ENCODE measurements around the gene ABTB1. TPM values are rescaled to one million over a fixed set of nuclear protein-coding genes. Genes with fewer than 3 reads are reported as not detected.
"Not testable (repeated sequence)": the region's sequence is repeated elsewhere in the genome, so short reads cannot be mapped to it uniquely, and the experiment has no call there.

ABTB1 gene
- total RNA-seq, 1 donor from 2014 or later, result 8.5 TPM

DNA sequence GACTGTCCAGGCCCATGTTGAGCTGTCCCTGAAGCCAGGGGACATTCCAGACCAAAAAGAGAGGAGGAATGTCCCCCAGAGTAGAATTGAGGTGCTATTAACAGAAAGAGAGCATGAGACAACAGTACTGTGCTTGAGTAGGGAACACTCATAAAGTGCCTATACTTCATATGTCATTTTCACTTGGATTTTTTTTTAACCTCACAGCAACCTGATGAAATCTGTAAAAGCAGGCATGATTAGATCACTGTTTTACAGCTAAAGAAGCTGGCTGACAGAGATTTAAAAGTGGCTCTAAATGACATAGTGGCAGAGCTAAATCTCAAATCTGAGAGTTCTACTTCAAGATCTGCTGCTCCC, 24.9 kb upstream of the ABTB1 start:
- DNase-seq (ENCODE audit: low read depth in 2 of 2), result no peak

DNA sequence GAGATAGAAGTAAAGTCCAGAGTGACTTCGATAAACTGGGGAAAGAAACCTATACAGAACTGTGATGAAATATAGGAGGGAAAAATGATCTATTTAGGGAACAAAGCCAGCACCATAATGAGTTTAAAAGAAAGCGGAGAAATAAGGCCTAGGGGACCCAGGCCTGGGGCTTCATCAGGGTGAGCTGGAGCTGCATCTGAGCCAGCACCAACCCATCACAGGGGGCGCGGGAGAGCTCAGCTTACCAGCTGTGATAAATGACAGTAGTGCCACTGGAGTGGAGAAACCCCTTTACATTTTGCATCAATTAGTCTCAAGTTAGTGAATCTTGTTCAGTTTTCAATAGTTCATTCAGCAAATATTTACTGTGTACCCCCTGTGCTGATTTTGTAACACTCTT, 22.5 kb upstream of the ABTB1 start:
- no peak for DNase-seq (ENCODE audit: low read depth in 2 of 2)

DNA sequence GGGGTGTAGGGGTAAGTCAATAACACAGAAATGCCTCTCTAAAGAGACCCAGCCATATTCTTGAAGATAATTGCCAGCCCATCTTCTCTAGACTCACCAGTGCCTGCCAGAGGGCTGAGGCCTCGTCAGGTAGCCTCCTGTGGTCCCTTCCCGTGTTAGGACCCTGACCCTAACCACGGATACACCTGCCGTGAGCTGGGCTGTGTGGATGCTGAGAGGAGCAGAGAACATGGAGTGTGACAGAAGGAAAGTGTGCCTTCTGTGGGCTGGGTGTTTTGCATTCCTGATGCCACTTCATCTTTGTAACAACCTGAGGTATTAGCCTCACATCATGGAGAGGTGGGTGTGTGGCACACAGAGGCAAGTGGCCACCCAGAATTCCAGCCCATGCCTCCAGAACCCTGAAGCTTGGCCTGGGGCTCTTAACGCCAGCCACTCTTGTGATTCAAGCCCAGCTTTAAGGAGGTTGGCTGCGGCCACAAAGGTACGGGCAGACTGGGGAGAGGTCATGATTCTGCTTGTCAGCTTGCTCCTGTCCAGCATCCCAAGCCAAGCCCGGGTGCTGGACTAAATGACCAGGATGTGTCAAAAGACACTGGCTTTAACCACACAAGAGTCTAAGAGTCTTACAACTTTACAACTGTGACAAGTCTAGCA, 21.1 kb upstream of the ABTB1 start:
- no peak for DNase-seq (ENCODE audit: low read depth in 2 of 2)

DNA sequence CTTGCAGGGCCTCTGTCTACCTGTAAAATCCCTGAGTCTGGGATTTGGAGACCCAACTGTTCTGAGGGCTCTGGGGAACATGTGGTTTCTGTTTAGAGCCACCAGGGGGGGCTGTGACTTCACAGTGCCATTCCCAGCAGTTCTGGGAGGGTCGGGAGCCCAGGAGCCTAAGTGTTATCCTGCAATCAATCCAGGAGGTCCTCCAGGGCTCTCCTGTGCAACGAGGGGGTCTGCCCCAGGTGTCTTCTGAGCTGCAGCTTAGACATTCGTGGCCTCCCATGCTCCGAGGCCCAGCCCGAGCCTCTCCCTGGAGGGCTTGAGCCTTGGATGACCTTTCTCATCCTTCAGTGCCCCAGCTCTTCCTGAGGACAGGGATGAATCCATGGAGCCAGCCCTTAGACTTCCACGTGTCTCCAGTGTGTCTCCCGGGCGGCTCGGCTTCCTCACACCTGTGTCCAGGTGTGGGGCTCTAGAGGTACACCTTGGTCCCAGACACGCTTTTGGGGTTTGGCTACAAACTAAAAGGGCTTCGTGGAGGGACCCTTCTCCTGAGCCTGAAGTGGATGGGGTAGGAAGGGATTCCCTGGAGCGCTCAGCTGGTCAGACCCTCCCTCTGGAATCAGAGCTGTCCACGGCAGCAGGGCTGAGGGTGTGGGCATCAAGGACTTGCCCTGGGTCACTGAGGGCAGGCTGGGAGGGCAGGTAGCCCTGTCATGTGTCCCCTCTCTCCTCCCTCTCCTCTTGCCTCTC, 20.3 kb upstream of the ABTB1 start:
- peak; percentile 62 to 76 for DNase-seq (ENCODE audit: low read depth in 2 of 2)

DNA sequence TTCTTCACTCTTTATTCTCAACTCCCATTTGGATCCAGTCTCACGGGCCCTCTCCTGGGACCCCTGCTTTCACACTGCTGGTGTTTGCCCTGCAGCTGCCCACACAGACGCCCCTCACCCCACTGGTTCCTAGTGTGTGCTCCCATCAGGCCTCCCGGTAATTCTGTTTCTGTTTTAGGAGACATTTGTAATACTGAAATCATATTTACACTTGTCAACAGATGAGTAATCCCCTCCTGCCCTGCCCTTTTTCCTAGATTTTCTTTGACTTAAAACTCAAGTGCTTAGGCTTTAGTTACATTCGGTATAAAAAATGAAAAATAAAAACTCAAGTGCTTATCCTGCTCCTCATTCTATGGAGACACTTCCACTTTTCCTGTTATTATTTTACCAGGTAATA, 18.4 kb upstream of the ABTB1 start:
- DNase-seq (ENCODE audit: low read depth in 2 of 2), result no peak

DNA sequence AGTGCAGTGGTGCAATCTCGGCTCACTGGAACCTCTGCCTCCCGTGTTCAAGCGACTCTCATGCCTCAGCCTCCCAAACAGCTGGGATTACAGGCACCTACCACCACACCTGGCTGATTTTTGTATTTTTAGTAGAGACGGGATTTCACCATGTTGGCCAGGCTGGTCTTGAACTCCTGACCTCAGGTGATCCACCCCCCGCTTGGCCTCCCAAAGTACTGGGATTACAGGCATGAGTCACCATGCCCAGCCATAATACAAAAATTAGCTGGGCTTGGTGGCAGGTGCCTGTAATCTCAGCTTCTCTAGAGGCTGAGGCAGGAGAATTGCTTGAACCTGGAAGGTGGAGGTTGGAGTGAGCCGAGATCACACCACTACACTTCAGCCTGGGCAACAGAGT, 17.8 kb upstream of the ABTB1 start:
- not testable (repeated sequence) for DNase-seq (ENCODE audit: low read depth in 2 of 2)

DNA sequence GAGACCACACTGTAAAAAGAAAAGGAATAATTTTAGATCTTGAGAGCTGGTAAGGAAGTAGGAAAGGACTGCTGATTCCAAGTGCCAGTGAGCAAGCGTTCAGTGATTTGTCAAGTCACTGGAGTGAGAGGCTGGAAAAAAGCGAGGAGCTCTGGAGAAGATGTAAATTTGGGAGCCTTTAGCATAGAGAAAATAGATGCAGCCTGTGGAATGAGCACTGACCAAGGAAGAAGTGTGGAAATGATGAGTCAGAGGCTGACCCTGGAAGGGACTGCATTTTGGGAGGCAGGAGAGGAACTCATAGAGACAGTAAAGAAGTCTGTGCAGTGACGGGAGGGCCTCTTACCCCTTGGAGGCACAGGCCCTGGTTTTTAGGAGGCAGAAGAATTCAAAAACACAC, 17.1 kb upstream of the ABTB1 start:
- DNase-seq (ENCODE audit: low read depth in 2 of 2), result no peak

DNA sequence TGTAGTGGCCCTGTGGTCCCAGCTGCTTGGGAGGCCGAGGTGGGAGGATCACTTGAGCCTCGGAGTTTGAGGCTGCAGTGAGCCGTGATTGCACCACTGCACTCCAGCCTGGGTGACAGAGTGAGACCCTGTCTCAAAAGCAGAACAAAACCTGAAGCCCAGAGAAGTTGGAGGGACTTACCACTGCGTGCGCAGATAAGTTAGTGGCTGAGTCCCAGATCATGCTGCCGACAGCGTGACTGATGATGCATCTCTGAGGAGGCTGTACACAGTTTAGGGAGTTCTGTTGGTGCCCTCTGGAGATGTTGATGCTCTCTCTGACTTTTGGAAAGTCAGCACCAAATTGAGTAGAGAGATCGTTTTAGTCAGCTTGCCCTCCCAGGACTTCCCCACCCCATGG, 15.8 kb upstream of the ABTB1 start:
- DNase-seq (ENCODE audit: low read depth in 2 of 2), result no peak

DNA sequence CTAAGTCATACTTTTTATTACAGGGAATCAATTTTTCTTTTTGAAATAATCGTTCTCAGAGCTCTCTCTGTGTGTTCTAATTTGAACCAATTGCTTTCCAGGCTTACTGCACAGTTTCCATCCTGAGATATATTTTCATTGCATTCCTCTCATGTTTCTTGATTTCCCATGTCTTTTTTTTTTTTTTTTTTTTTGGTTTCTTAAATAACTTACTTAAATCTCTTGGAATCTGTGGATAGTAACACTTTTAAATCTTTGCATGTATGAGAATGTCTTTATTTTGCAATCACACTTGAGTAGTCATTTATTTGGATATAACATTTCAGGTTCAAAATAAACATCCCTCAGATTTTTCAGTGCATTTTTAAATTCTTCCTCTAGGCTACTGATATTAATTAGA, 14.5 kb upstream of the ABTB1 start:
- no peak for DNase-seq (ENCODE audit: low read depth in 2 of 2)

DNA sequence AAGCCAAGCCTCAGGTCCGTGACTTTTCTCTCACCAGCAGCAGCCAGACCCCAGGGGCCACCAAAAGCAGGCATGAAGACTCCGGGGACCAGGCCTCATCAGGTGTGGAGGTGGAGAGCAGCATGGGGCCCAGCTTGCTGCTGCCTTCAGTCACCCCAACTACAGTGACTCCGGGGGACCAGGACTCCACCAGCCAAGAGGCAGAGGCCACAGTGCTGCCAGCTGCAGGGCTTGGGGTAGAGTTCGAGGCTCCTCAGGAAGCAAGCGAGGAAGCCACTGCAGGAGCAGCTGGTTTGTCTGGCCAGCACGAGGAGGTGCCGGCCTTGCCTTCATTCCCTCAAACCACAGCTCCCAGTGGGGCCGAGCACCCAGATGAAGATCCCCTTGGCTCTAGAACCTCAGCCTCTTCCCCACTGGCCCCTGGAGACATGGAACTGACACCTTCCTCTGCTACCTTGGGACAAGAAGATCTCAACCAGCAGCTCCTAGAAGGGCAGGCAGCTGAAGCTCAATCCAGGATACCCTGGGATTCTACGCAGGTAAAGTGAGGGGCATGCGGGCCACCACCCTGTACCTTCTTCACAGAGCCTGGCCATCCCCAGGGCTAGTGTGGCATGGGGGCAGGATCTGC, 12.0 kb upstream of the ABTB1 start:
- DNase-seq (ENCODE audit: low read depth in 2 of 2), result no peak

DNA sequence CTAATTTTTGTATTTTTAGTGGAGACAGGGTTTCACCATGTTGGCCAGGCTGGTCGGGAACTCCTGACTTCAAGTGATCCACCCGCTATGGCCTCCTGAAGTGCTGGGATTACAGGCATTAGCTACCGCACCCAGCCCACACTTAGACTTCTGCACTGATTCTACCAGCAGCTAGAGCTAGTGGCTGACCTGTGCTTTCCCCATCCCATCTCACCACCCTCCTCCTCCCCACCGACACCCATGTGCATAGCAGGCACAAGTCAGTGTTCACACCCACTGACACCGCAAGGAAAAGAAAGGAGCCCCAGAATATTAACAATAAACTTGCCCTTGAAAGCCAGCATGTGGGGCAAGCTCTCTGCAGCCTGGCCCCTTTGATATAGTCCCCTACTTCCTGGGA, 11.2 kb upstream of the ABTB1 start:
- no peak for DNase-seq (ENCODE audit: low read depth in 2 of 2)

DNA sequence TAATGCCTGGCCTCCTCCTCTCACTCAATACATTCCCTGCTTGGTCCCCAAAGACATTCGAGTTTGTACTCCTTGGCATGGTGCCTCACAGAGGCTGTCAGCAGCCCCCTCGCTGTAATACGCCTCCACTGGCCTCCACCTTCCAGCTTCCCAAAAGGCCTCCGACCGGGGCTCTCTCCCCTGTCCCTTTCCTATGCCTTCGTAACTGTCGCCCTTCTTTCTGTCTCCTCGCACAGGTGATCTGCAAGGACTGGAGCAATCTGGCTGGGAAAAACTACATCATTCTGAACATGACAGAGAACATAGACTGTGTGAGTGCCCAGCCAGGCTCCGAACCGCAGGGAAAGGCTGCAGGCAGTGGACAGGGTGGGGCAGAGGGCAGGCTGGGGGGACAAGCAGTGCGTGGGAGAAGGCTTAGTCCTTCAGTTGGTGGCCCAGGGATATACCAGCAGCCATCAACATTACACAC, 10.7 kb upstream of the ABTB1 start:
- DNase-seq (ENCODE audit: low read depth in 2 of 2), result no peak

DNA sequence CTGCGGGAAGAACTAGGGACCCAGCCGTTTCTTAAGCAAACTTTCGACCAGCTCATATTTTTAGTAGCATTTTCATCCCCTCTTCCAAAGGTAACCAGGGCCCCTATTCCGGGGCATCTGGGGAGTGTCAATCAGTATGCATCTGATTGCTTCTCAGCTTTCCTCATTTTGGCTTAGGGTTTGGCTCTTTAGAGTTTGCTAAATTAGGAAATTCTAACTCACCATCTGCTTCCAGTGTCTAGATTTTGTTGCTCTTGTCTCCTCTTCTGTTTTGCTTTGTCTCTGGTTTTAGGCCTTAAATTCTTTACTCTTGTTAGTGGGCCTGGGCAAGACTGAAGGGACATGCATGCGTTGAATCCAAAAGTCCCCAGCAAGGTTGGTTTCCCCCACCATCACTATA, 9.6 kb upstream of the ABTB1 start:
- DNase-seq (ENCODE audit: low read depth in 2 of 2), result no peak

DNA sequence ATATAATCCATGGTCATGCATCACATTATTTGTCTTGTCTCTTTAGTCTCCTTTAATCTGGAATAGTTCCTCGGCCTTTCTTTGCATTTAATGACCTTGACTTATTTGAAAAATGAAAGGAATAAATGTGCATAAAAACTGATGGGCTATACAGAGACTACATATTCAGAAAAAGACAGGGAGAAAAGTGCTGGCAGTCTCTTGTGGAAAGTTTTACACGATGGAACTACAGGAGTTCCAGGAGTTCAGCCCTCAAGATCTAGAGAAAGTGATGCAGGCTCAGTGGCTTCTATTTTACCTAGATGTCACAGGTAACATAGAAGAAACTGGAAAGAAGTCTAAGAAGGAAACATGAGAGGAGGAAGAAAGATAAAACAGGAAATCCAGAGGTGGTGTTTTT, 7.6 kb upstream of the ABTB1 start:
- DNase-seq (ENCODE audit: low read depth in 2 of 2), result no peak

DNA sequence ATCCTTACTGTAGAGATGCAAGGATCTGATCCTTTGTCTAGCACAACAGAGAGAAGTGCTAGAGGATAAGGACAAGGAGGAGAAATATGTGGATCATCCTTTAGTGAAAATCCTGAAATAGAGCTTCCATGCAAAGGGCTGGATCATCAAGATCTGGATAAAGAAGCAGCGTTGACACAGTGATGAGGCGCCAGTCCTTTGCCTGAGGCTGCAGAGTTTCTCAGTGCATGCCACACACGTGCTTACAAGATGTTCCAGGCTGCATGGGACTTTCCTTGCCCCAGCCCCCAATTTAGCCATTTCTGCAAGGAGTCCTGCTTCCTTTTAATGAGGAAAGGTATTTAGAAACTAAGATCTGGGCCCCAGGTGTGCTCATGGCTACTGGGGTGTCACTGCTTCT, 7.2 kb upstream of the ABTB1 start:
- DNase-seq (ENCODE audit: low read depth in 2 of 2), result no peak

DNA sequence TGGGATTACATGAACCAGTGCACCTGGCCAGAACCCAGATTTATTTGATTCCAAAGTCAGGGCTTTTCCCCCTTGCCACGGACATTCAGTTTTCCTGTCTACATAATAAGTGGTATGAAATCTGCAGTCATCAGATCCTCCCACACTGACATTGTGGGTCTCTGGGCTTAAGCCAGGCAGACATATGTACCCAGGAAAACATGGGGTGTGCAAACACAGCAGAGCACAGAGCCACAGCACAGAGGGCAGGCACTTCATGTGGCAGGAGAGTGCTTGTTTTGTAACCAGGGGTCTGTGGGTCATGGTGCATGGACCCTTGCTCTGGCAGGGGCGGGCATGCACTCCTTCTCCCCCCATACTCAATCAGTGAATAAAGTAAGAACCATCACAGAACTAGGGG, 6.1 kb upstream of the ABTB1 start:
- no peak for DNase-seq (ENCODE audit: low read depth in 2 of 2)

DNA sequence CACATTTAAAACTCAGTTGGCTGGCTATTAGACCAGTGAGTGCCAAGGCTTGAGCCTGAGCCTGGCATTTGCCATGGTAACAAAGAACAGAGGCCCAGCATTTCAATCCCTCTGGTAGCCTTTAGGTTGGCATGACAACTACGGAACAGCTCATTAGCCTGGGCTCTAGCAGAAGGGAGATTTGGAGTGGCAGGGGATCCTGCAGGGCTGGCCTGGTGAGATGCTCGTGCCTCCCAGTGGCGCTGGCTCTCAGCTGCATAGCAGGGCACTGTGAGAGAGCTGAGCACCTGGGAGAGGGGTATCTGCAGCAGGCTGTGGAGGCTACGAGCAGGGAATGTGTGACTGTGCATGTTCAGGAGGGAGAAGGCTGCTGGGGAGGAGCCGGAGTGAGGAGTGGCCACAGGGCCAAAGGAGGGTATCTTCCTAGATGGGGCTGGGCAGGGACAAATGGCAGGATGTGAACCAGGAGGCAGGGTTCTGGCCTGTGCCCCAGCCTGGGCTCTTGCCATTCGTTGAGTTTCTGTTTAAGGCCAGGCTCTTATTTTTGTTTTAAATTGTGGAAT, 5.6 kb upstream of the ABTB1 start:
- DNase-seq (ENCODE audit: low read depth in 2 of 2), result no peak

DNA sequence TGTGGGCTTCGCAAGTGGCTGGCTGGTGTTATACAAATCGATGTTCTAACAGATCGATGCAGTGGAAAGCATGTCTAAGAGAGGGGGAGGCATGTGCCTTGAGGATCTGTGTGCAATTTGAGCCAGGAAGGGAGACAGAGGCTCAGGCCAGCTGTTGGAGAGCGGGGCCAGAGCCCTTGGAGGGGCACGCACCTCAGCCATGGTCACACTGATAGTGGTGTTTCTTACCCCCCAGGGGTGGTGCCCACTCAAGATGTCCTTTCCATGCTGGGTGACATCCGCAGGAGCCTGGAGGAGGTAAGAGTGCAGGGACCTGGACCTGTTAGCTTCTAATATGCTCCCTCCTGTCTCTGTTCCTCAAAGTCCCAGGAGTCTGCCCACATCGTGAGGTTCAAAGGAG, 3.8 kb upstream of the ABTB1 start:
- DNase-seq (ENCODE audit: low read depth in 2 of 2), result no peak

DNA sequence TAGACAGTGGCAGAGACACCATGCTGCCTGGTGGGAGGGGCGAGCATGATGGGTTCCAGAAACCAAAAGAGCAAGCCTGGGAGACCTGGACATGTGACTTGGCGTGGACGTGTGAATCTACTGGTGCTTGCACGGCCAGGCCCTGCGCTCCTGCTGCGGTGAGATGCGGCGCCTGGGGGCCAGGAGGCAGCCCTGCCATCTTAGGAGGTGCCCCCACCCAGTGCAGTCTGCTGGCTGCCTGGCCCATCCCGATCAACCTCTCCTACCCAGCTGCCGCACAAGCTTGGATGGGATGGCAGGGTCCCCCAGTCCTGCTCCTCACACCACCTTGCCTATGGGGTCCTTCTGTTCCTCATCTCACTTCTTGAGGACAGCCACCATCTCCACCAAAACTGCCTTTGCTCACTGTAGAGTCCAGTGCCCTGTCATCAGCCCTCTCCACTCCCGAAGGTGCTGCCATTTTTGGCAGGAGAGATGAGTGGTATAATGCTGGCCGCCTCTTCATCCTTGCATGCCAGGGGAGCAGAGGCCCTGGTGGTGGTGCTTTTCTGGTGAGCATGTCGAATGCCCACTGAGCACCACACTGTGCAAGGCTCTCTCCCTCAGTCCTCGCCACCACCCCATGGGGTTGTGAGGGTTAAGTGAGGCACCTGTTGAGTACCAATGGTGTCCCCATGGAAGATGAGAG, 3.1 kb upstream of the ABTB1 start:
- DNase-seq (ENCODE audit: low read depth in 2 of 2), result no peak

DNA sequence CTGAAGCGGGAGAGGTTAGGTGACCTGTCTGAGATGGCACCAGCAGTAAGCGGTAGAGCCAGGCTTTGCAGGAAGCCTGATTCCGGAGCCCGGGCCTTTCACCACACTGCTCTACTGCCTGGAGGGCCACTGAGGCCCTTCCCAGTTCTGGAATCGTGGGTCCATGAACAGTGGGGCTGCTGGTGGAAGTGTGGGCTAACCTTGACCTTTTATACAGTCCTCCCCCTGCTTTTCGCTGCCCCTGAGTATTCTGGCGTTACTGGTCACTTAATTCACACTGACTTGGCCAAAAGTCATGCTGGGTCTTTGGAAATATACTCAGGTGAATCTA, 2.6 kb upstream of the ABTB1 start:
- DNase-seq (ENCODE audit: low read depth in 2 of 2), result no peak

DNA sequence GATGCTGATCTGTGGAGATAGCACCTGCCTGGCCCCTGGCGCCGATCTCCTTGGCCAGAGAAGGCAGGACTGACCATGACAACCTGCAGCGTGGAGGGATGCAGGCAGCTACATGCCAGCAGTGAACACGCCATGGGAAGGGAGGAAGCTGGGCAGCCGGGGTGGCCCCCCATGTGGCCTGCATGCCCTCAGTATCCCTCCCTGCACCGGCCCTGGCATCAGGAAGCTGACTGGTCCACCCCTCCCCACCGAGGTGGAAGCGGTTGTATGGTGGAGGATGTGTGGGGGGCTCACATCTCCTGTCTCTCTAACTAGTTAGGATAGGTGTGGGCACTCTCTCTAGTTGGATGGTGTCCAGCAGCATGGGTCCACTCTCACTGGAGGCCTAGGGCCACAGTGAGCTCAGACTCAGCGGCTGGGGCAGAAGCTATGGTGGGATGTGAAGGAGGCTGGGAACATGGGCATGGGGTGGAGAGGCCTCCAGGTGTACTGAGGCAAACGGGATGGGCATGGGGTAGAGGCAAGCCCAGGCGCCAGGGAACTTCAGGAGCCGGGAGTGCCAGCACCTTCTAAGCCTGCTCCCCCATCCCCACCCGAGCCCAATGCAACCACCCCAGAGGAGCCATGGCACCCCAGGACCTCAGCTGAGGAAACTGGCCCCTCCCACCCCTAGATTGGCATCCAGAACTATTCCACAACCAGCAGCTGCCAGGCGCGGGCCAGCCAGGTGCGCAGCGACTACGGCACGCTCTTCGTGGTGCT, 1.8 kb upstream of the ABTB1 start:
- no peak for DNase-seq (ENCODE audit: low read depth in 2 of 2)
